ENCODE measurements around the gene SNTG2. TPM values are rescaled to one million over a fixed set of nuclear protein-coding genes. Genes with fewer than 3 reads are reported as not detected.

SNTG2 gene
- total and polyA plus RNA-seq, 2 of the 13 experiments (the other 11 are each of a cell fraction or from before 2014, with no cell fraction given), result not detected

DNA sequence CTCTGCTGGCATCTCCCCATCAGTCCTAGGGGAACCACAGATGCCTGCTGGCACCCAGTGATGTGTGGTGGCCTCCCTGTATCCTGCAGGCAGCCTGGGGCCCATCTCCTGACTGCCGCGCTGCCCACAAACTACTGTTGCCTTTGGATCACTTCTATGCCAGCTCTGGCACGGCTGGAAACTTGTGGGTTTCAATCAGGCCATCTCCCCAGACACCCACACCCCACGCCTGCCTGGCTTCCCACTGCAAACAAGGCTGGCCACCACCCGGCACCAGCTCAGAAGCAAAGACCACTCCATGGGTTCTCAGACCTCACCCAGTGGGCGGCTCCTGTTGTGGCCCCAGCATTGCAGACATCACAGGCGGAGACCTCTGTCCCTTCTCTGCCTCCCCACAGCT, 447.5 kb downstream of the SNTG2 start:
- CTCF ChIA-PET (ENCODE audit: low intra/inter-chr PET ratio, low total read pairs), result no interaction called here
- no peak overlapping the region for H3K27ac ChIP-seq (ENCODE audit: extremely low read length, insufficient read depth, low read length)
- FAIRE-seq (no peak), ATAC-seq (no peak), DNase-seq (ENCODE audit: low spot score) (no peak)
- no peak overlapping the region for H3K4me2 ChIP-seq (ENCODE audit: low read depth, low read length)
- no peaks in the 10 kb centered on the region for H3K9me3 ChIP-seq (ENCODE audit: low read length)
- no TSS peak for BruUV-seq (replicated peaks)
- H3K36me3 ChIP-seq (replicated peaks in 1 of 2; ENCODE audit: control insufficient read depth in 1 of 2, insufficient read depth in 2 of 2, low read length in 2 of 2), result no peaks in the 10 kb centered on the region
- no peak overlapping the region for H2AFZ ChIP-seq (ENCODE audit: low read length)
- in situ Hi-C loops (cut with HindIII; ENCODE audit: extremely low pct_ligation_motif_present, low pct_unique_long_range_greater_than_20kb), result no loop called here
- no peaks in the 10 kb centered on the region for H3K4me1 ChIP-seq (ENCODE audit: insufficient read depth, low read length)
- peaks cover 3 to 33% of the 10 kb centered on the region in 2 experiments; a peak in 3 of 5 replicates for H3K27me3 ChIP-seq (ENCODE audit: control insufficient read depth in 1 of 2, insufficient read depth in 2 of 2, low read length in 2 of 2)
- no peak overlapping the region for H3K9ac ChIP-seq (ENCODE audit: insufficient read depth, low read depth, low read length)
- no peaks in the 10 kb centered on the region for H4K20me1 ChIP-seq (ENCODE audit: insufficient read depth, low read length)
- POLR2A ChIA-PET, result no interaction called here
- TF ChIP-seq ZNF644 (CRISPR knock-in tag; IDR thresholded peaks at IDR 0.05; ENCODE audit: low read depth), result no peak
- TF ChIP-seq ZNF101 (CRISPR knock-in tag; IDR thresholded peaks at IDR 0.05; ENCODE audit: borderline replicate concordance, low read depth), result no peak
- TF ChIP-seq HOXA3 (CRISPR knock-in tag; IDR thresholded peaks at IDR 0.05), result no peak
- no peak for TF ChIP-seq NBN (conservative IDR thresholded peaks at IDR 0.05)
- TF ChIP-seq FIP1L1 (IDR thresholded peaks at IDR 0.05; ENCODE audit: borderline replicate concordance, insufficient read depth, low read depth, low read length), result no peak
- TF ChIP-seq ZNF839 (CRISPR knock-in tag; IDR thresholded peaks at IDR 0.05; ENCODE audit: borderline replicate concordance), result no peak
- no peak for TF ChIP-seq MATR3 (CRISPR knock-in tag; IDR thresholded peaks at IDR 0.05)
- no peak for TF ChIP-seq BRF2 (CRISPR knock-in tag; IDR thresholded peaks at IDR 0.05)
- no peak for TF ChIP-seq FOXO1 (CRISPR knock-in tag; IDR thresholded peaks at IDR 0.05)
- TF ChIP-seq MED8 (CRISPR knock-in tag; IDR thresholded peaks at IDR 0.05; ENCODE audit: insufficient replicate concordance), result no peak
- no peak for TF ChIP-seq U2AF2 (IDR thresholded peaks at IDR 0.05; ENCODE audit: low read depth, low read length)
- TF ChIP-seq FOSL2 (CRISPR knock-in tag; IDR thresholded peaks at IDR 0.05), result no peak
- no peak for TF ChIP-seq MED13 (CRISPR knock-in tag; IDR thresholded peaks at IDR 0.05)
- intact Hi-C loops (cut with micrococcal nuclease; ENCODE audit: unreplicated experiment), result no loop called here
- no peaks in the 10 kb centered on the region for H3K79me2 ChIP-seq (ENCODE audit: insufficient read depth, low read length)
- no peak overlapping the region for H3K4me3 ChIP-seq (replicated peaks in 1 of 3; ENCODE audit: insufficient read depth in 1 of 3, low read depth in 2 of 3, low read length in 3 of 3)
- 10% methylated on average over 7 of the region's 7 CpGs for WGBS (ENCODE audit: low lambda C conversion rate)
